ENCODE data around the gene ADORA1. TPM values are rescaled to one million over a fixed set of nuclear protein-coding genes. Genes with fewer than 3 reads are reported as not detected.

Gene ADORA1
- total RNA-seq, 4 donors from 2014 or later, result 0.64 to 1.7 (median 0.66) TPM; not detected in 1

- TF ChIP-seq POLR2A (IDR thresholded peaks at IDR 0.05), result no peak
- no peak for TF ChIP-seq CTCF (IDR thresholded peaks at IDR 0.05)
- peaks cover 0 to 16% (median 0%) of the 10 kb centered on the region in 4 donors for H3K27me3 ChIP-seq
- H3K4me1 ChIP-seq, result peaks cover 0 to 34% (median 6%) of the 10 kb centered on the region in 3 donors
- H3K36me3 ChIP-seq, result no peaks in the 10 kb centered on the region
- H3K9me3 ChIP-seq, result no peaks in the 10 kb centered on the region
- H3K27ac ChIP-seq, result no peak overlapping the region
- WGBS, 2 donors, result 76 to 93% methylated on average over 3 to 5 of the region's 5 CpGs
- H3K4me3 ChIP-seq, result no peak overlapping the region
- DNase-seq, result no peak
- intact Hi-C loops (cut with DNase I), result no loop called here
Observed at GRCh38 chr1:203173566-203173965, 46.0 kb downstream of the ADORA1 start.

DNA sequence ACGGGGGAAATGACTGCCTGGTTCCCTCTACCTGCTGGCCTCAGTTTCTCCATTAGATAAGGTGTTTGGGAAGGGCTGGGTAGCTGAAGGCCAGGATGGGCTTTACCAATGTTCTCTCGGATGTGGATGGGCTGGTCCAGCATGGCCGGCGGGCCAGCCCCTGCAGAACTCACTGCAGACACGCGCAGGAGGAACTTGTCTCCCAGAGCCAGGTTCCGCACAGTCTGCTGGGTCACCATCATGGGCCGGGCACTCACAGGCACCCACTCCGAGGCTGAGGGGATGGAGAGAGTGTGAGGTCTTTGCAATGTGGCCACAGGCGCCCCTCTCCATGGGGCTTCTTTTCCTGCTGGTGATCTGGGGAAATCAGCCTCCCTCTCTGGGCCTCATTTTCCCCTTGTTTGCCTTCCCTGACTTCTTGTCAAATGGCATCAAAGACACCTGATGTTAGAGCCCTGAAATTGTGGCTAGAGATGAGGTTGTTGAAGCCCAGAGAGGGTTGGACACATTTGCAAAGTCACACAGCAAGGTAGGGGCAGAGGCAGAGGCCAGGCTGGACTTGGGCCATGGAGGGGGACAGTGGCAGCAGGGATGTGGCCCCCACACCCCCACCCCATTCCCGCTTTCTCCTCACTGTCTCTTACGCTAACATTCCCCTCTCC, 46.9 kb downstream of the ADORA1 start:
- no peaks in the 10 kb centered on the region for H3K36me3 ChIP-seq
- no peaks in the 10 kb centered on the region for H3K9me3 ChIP-seq
- peaks cover 0 to 16% (median 0%) of the 10 kb centered on the region in 4 donors for H3K27me3 ChIP-seq
- DNase-seq, result no peak
- intact Hi-C loops (cut with DNase I), result no loop called here
- TF ChIP-seq POLR2A (IDR thresholded peaks at IDR 0.05) (no peak), CTCF (IDR thresholded peaks at IDR 0.05) (no peak)
- no peak overlapping the region for H3K4me3 ChIP-seq
- no peak overlapping the region for H3K27ac ChIP-seq
- WGBS, 2 donors, result 86 to 88% methylated on average over 4 to 8 of the region's 12 CpGs
- peaks cover 0 to 34% (median 6%) of the 10 kb centered on the region in 3 donors for H3K4me1 ChIP-seq

DNA sequence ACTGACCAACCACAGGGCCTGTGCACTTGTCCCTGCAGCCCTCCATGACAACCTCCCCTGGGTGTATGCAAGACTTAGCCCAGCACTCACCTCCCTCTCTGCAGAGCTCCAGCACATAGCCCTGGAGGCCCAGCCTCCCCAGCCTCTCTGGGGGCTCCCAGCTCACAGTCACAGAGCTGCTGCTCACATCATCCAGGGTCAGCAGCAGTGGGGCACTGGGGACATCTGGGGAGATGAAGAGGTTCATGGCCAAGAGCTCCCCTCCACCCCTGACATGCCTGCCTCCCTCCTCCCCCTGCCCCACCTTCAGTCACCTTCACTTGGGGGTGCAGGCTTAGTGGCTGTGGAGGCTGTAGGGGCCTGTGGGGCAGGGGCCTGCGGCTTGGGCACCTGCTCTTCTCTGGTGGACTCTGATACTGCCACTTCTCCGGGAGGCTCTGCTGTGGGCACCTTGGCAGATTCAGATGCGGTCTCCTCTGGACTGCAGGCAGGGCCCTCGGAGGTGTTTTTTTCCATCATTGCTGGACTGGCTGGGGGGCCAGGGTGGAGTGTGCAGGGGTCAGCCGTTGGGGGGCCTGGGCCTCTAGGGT, 47.8 kb downstream of the ADORA1 start, which contains the start of gene MYBPH:
MYBPH (minus strand) TSS at position 590 of the 590 bp plus-strand sequence; CDS start at position 519, 71 bp downstream.
- Histone ChIP-seq H3K4me3 (no peak within 1 kb of the TSS), H3K9me3 (no peaks in the 10 kb centered on the region), H3K4me1 (peaks cover 0 to 34% (median 6%) of the 10 kb centered on the region in 3 donors), H3K27me3 (peaks cover 0 to 16% (median 0%) of the 10 kb centered on the region in 4 donors), H3K27ac (no peak within 1 kb of the TSS), H3K36me3 (no peaks in the 10 kb centered on the region)
- intact Hi-C loops (cut with DNase I), result no loop called here
- TF ChIP-seq POLR2A (IDR thresholded peaks at IDR 0.05) (no peak), CTCF (IDR thresholded peaks at IDR 0.05) (no peak)
- WGBS, 2 donors, result no CpG with 5 or more reads among the region's 5 CpGs
- no peak for DNase-seq

DNA sequence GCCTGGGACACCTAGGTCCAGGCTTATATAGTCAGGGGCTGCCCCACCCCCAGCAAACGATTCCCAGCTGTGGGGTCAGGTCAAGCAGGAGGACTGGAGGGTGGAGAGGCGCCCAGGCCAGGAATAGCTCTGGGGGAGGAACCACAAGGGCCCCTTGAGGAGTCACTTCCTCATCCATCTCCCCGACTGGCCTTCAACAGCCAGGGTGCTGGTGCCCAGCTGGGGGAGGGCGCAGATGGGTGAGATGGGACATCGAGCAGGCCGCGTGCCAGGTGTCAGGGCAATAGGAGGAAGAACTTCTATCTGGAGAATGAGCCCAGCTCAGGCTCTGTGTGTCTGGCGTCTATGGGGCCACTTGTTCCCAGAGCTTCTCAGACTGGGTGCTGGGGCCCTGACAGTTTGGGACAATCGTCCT, 48.3 kb downstream of the ADORA1 start:
- intact Hi-C loops (cut with DNase I), result no loop called here
- H3K36me3 ChIP-seq, result no peaks in the 10 kb centered on the region

More for the DNA sequence above, 48.3 kb downstream of the ADORA1 start:
- H3K4me1 ChIP-seq, result peaks cover 0 to 34% (median 6%) of the 10 kb centered on the region in 3 donors
- no peak for DNase-seq
- TF ChIP-seq CTCF (IDR thresholded peaks at IDR 0.05), result no peak
- TF ChIP-seq POLR2A (IDR thresholded peaks at IDR 0.05), result no peak
- 93% methylated on average over 3 of the region's 9 CpGs; no CpG with 5 or more reads in 1 of the 2 donors for WGBS, 2 donors
- H3K27ac ChIP-seq, result no peak overlapping the region
- H3K4me3 ChIP-seq, result no peak overlapping the region
- H3K27me3 ChIP-seq, result peaks cover 0 to 16% (median 0%) of the 10 kb centered on the region in 4 donors
- no peaks in the 10 kb centered on the region for H3K9me3 ChIP-seq

All from esophagus squamous epithelium (tissue), 5 donors.